KBM-7 (cell line): Measurements from ENCODE around the gene WDFY3.
"Not testable (repeated sequence)": the region's sequence is repeated elsewhere in the genome, so short reads cannot be mapped to it uniquely, and the experiment has no call there.

ENCODE experiments used
- DNase-seq: peaks from one replicate; pipeline ENCODE4 v3.0.0-alpha.2; 2015
- in situ Hi-C: fragments of 300-500 bp; cut with MboI; formaldehyde crosslinking; loops from 2 replicates; pipeline ENCODE4 v1.14.3; 2020; ENCODE audit warnings: low sequenced_read_pairs, low pct_unique_long_range_greater_than_20kb, mixed read lengths

Gene WDFY3

DNA sequence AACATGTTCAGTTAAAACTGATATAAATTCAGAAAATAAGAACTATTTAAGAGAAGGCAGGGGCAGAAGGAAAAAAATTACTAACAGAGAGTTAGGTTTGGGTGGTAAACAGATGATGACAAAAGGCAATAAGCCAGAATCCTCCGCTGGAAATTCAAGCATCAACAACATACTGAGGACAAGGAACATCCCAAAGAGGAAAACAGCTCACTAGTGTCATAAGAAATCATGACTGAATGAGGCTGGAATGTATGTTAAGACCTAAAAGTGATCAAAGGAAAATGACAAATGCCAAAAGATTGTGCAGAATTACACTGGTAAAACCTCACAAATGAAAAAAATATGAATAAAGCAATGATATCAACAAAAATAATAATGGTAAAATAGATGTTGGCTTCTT, 88.4 kb downstream of the WDFY3 start:
- in situ Hi-C loops, result no loop called here
- no peak for DNase-seq

DNA sequence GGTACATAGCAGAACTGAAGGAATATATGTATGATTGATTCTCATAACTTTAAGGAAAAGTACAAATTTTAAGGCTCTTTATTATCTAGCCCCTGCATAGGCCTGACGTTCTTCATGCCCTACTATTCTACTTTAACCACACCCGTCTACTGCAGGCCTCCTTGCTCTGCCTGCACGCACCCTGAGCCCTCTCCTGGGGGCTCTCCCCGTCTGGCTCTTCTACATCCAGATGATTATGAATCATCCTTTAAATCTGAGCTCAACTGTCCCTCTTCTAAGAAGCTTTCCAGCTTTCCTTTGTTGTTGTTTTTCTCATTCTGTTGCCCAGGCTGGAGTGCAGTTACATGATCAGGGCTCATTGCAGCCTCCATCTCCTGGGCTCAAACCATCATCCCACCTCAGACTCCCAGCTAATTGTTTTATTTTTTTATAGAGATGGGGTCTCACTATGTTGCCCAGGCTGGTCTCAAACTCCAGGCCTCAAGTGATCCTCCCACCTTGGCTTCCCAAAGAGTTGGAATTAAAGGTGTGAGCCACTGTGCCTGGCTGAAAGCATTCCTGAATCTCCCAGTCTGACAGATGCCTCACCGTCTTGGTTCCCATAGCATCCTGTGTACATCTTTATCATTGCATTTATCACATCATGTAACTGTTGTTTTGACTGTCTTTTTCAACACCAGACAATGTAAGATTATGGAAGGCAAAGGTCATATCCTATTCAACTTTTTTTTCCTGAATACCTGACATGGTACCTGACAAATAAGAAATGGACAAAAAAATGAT, 89.2 kb downstream of the WDFY3 start:
- in situ Hi-C loops, result no loop called here

DNA sequence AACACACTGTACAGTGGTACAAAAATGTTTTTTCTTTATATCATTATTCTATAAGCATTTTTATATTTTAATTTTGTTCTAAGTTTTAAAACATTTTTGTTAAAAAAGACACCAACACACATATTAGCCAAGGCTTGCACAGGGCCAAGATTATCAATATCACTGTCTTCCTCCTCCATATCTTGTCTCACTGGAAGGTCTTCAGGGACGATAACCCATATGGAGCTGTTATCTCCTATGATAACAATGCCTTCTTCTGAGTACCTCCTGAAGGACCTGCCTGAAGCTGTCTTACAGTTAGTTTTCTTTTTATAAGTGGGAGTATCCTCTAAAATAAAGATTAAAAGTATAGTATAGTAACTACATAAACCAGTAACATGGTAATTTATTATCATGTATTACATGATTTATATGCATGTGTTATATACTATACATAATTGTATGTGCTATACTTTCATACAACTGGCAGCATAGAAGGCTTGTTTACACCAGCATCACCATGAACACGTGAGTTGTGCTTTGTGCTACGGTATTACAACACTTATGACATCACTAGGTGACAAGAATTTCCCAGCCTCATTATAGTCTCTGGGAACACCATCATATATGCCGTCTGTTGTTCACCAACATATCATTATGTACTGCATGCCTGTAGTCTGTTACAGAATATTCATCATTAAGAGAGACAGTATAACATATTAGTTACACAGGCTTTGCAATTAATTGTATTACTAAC, 90.7 kb downstream of the WDFY3 start:
- in situ Hi-C loops, result no loop called here
- no peak for DNase-seq

More for the DNA sequence above, 89.2 kb downstream of the WDFY3 start:
- no peak for DNase-seq

DNA sequence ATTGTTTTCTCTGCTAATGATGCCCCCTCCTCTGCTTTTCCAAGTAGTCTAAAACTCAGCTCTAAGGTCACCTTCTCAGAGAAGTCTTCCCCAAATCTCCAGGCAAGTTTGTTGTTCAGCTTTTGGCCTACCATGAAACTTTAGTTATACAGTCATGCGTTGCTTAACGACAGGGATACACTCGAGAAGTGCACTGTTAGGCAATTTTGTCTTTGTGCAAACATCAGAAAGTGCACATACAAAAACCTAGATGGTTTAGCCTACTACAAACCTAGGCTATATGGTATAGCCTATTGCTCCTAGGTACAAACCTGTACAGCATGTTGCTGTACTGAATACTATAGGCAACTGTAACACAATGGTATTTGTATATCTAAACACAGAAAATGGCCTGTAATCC, 91.9 kb downstream of the WDFY3 start:
- no peak for DNase-seq
- in situ Hi-C loops, result no loop called here

DNA sequence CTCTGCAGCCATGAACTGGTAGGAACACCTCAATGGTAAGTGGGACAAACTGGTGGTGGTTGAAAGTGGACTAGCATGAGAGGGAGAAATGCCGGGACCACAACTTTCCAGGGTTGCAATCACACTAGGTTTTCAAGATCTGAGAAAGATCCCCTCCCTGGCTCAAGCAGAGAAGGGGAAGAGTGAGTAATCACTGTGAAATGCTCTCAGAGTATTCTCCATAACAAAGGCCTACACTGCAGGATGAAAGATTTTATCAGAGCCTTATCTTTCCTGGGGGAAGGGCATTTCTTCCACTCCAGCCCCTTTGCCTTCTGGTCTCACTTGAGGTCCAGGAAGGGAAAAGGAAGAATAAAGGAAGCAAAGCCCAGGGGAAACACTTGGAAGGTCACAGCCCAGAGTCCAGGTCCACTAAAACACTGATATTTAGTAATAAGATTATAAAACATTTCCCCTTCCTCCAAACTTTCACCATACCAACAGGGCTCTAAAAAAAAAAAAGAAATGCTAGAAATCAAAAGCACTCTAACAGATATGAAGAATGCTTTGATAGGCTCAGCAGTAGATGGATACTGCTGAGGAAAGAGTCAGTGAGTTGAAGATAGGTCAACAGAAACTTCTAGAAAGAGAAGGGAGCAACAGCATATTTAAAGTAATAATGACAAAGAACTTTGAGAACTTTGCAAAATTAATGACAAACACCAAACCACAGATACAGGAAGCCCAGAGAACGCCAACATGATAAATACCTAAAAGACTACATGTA, 95.9 kb downstream of the WDFY3 start:
- in situ Hi-C loops, result no loop called here
- DNase-seq, result peak; percentile 4

DNA sequence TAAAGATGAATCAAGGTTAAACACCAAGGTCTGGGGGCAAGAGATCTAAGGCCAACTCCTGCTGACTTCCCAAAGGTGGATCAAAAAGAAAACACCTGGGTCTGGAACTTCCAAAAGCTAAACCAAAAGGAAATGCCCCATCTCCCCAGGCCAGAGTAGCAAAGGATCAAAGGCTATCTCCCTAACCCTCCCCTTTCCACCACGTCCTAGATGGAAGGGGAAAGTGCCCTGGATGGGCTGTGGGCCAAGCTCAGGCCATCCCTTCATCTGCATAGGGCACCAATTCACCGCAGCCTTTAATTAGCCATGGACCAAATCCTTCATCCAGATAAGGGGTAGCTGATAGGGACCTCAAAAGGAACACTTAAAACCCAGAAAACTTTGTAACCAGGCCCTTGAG, 100.2 kb downstream of the WDFY3 start:
- in situ Hi-C loops, result no loop called here
- DNase-seq, result no peak

DNA sequence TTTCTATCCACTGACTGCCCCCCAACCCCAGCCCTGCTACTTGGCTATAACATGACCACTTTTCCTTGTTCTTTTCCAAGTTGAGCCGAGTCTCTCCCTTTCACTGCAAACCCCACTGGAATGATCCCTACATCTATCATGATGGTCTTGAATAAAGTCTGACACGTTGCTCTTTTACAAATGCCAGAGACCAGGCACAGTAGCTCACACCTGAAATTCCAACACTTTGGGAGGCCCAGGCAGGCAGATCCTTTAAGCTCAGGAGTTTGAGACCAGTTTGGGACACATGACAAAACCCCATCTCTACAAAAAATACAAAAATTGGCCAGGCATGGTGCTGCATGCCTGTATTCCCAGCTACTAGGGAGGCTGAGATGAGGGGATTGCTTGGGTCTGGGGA, 100.9 kb downstream of the WDFY3 start:
- in situ Hi-C loops, result no loop called here
- DNase-seq, result no peak

DNA sequence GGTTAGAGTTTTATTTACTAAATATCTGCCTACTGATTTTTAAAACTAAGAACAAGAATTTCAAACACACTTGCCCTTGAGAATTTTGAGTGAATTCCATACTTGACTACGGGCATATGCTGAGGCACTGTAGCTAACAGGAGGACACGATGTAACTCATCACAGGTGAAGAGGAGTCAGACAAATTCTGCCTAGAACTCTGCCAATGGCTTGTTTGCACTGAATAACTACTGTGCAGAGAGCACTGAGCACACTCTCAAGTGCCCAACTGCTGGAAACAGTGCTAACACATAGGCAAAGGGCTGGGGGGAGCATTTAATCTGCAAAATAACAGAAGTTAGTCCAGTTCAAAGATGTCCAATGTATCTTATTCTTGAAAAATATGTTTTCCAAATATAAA, 104.4 kb downstream of the WDFY3 start:
- DNase-seq, result no peak
- in situ Hi-C loops, result no loop called here

DNA sequence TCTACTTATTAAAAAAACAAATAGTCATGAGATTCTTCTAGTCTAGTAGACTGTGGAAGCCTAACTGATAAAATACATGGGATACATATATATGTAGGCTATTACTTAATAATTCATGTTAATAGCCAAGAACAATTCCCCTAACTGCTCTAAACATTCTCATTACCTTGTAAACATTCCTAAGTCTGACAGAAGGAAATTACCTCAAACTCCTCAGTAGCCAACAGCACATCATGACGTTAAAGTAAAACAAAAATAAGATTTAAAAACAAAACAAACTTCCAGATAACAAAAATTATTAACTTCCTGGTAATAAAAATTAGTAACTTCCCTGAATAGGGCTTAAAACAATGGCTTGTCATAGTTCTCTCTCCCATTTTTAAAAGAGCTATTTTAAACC, 109.2 kb downstream of the WDFY3 start:
- in situ Hi-C loops, result no loop called here
- no peak for DNase-seq

DNA sequence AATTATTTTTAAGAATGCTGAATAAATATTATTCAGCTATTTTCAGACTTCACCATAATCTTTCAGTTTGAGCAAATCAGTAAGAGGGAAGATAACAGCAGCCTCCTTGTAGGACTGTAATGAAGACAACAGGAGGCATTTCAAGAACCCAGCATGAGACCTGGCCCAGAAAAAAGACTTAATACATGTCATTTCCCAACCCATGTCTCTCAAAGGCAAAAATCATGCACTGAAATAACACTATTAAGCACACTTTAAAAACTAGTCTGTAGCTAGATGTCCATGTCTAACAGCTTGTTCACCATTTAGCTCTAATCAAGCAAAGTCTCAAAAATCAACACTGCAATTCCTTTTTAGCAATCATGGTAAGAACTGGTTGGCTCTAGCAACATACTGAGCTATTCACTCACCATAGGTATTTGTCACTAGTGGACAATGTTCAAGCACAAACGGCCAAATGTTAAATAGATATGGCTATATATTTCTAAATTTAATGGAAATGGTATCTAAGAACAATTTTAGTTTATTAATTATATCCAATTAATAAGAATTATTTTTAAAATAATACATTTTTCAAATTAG, 109.9 kb downstream of the WDFY3 start:
- no peak for DNase-seq
- in situ Hi-C loops, result no loop called here

DNA sequence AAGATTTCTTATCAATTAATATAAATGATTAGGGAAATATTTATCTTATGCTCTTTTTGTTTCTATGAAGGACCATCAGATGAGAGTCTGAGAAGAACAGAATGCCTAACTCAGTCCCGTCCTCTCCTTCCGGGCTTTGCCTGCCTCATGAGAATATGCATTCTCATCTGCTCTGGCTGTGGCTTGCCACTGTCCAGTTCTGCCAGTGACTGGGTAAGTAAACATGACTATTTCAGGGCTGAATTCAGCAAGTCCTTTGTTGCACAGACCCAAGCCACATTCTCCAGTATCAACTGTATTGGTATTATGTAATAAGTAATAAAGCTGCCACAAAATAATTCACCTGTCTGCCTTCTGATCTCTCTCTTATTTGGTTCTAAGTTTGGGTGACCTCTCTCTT, 110.7 kb downstream of the WDFY3 start:
- in situ Hi-C loops, result no loop called here
- no peak for DNase-seq

DNA sequence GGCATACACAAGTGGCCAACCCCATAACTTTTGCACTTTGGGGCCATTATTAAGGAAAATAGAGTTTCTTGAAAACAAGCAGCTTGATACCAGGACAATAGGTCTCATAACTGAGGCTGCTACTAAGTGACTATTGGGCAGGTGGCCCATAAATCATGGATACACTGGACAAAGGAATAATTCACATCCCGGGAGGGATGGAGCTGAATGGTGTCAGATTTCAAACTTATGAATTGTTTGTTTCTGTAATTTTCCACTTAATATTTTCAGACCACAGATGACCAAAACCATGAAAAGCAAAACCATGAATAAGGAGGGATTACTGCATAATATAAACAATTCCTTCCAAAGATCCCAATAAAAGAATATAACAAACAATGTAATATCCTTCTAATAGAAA, 114.4 kb downstream of the WDFY3 start:
- in situ Hi-C loops, result no loop called here
- DNase-seq, result no peak

DNA sequence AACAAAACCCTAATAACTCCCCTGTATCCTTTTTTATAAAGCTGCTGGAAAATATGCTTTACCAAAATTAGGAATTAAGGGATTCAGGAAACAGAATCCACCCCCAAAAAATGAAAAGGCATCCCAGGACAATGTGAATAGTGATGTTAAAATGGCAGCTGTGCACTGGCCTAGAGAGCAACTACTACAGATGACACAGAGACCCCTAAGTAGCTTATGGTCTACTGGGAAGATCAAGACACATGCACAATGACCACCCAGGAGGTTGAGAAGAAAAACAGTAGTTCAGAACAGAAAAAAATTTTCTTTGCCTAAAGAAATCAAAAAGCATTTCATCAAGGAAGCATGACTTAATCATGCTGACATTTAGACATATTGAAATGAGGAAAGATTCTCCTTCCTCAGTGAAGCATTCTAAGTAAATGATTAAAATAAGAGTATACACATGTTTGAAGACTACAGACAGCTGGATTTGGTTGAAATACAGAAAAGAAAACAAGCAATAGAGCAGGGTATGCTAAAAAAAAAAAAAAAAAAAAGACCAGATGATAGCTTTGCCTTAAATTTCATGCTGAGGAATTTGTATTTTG, 117.3 kb downstream of the WDFY3 start:
- DNase-seq, result no peak
- in situ Hi-C loops, result no loop called here

DNA sequence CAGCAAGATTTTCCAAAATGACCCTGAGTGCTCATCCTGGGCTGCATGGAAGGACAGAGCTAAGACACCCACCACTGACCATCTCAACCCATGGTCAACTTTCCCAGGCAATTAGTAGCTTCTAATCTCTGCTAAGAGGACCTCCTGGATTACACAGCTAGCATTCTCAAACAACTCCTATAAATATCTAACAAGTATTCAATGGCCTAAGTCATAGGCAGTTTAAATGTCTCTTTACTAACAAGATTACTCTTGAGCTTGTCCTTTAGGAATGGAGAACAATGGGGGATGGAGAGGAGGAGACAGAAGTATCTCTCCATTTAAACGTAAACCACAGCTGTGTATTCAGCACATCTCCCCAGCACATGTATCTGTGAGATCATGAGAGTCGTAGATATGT, 118.1 kb downstream of the WDFY3 start:
- in situ Hi-C loops, result no loop called here
- no peak for DNase-seq

DNA sequence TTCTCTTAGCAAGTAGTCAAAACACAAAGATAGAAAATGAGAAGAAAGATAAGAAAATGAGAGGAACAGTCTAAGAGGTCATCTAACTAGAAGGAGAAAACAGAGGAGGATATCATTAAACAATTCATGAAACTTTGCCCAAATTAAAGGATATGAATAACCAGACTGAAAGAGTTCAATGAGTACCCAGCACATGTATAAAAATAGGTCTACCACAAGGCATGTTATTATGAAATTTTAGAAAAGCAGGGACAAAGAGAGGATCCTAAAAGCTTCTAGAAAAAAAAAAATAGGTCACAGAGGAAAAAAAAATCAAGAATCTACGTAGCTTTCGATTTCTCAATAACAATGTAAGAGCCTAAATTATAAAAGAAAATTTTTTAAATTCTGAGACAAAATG, 118.5 kb downstream of the WDFY3 start:
- in situ Hi-C loops, result no loop called here
- DNase-seq, result no peak

DNA sequence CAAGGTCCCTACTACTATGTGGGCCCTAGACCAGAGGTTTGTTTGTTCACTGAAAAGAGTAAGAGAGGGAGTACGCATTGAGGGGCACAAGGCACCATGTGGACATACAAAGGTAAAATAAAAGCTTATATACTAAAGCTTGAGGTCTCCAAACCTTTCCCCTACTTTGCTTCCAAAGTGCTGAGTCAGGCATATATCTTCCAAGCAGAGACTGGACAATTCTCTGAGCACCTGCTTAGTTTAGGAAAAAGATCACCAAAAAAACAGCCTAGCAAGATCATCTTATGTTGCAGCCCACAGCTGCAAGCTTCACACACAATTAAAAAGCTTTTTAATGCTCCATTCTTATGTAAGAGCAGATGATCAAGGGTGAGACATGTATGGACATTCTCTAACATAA, 119.5 kb downstream of the WDFY3 start:
- in situ Hi-C loops, result no loop called here

DNA sequence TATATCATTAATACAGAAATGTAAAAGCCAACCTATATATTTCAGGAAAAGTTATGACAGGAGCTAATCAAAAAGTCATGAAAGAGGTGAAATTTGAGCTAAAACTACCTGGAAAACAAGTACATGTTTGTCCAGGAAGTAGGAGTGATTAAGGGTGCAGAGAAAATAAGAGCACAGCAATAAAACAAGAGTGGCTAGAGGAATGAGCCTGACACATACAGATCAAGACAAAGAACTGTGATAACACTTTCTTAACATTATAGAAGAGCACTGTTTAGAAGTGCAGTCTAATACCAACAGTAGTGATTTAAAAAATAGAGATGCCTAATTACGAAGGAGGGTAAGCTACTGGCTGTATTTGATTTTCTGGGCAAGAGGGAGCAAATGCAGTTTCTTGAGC, 125.1 kb downstream of the WDFY3 start:
- in situ Hi-C loops, result no loop called here
- DNase-seq, result no peak

More for the DNA sequence above, 119.5 kb downstream of the WDFY3 start:
- DNase-seq, result no peak

DNA sequence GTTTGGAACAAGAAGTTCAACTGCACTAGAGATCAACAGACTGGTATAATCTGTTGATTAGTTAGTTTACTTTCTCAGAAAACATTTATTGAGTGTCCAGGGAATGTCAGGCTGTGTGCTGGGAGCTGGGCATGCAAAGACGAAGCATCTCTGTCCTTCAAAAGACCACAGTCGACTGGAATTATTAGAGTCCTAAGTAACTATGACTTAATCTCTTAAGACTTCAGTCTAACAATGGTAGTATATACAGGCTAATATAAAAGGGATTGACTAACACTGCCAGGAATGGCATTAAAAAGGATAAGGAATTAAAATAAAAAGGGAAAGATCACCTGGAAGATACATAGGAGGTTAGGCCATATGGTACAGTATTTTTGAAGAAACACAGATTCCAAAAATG, 128.7 kb downstream of the WDFY3 start:
- no peak for DNase-seq
- in situ Hi-C loops, result no loop called here

DNA sequence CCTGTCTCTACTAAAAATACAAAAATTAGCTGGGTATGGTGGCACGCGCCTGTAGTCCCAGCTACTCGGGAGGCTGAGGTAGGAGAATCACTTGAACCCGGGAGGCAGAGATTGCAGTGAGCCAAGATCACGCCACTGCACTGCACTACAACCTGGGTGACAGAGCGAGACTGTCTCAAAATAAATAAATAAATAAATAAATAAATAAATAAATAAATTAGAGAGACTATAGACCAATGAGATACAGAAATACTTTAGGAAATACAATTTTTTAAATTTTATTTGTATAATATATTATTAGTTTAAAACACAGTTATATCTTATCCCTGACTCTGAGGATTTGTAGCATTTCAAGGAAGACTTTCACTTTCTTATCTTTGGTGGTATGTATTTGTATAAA, 136.9 kb downstream of the WDFY3 start:
- DNase-seq, in situ Hi-C loops: not testable (repeated sequence)
